ENCODE data around the gene TRAF3. TPM values are rescaled to one million over a fixed set of nuclear protein-coding genes. Genes with fewer than 3 reads are reported as not detected.

Gene TRAF3
- polyA plus RNA-seq, 1 of the 3 experiments (the other 2 are of a cell fraction) = 17.9 TPM

DNA sequence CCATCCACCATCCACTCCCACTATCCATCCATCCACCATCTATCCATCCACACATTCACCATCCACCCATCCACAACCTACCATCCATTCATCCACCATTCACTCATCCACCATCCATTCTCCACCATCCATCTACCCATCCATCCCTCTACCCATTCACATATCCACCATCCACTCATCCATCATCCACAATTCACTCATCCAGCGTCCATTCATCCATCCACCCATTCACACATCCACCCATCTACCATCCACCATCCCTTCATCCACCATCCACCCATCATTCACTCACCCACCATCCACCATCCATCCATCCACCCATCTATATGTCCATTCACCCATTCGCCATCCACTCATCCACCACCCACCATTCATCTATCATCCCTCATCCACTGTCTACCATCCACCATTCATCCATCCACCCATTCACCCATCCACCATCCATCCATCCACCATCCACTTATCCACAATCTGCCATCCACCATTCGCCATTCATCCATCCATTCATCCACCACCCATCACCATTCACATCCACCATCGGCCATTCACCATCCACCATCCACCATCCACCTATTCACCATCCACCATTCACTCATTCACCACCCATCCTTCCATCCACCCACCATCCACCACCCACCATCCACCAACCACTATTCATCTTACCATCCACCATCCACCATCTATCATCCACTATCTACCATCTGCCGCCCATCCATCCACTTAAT lies 143.2 kb downstream of the TRAF3 start (continued):
- TF ChIP-seq MEF2A (IDR thresholded peaks at IDR 0.05; ENCODE audit: borderline replicate concordance, low read depth) (no peak), RFX5 (IDR thresholded peaks at IDR 0.05; ENCODE audit: low read length) (no peak), RXRA (IDR thresholded peaks at IDR 0.05; ENCODE audit: borderline replicate concordance, low read depth) (no peak), GABPA (IDR thresholded peaks at IDR 0.05; ENCODE audit: low read depth) (no peak)

DNA sequence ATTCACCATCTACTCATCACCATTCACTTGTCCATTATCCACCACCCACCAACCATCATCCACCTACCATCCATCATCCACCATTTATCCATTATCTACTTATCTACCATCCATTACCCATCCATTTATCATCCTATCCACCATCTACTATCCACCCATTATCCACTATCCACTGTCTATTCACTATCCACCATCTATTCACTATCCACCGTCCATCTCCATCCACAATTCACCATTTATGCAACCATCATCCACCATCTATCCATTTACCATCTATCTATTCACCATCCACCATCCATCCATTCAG lies 143.7 kb downstream of the TRAF3 start:
- no peaks in the 10 kb centered on the region for H4K20me1 ChIP-seq (ENCODE audit: insufficient read depth)
- 93% methylated on average over 1 of the region's 1 CpG for WGBS (ENCODE audit: low lambda C conversion rate)

More for the DNA sequence above, 143.7 kb downstream of the TRAF3 start:
- H3K9me2 ChIP-seq = no peaks in the 10 kb centered on the region
- ChIA-PET CTCF (no interaction called here), POLR2A (no interaction called here)
- H3F3A ChIP-seq (replicated peaks; ENCODE audit: insufficient read depth) = no peaks in the 10 kb centered on the region
- TF ChIP-seq CHD2 (IDR thresholded peaks at IDR 0.05; ENCODE audit: low read length, partially characterized antibody) (no peak), EP300 (IDR thresholded peaks at IDR 0.05; ENCODE audit: borderline replicate concordance in 1 of 2, low read depth in 1 of 2, low read length in 1 of 2) (no peak), RFX5 (IDR thresholded peaks at IDR 0.05; ENCODE audit: low read length) (no peak), FOXJ3 (CRISPR knock-in tag; IDR thresholded peaks at IDR 0.05) (no peak), JUND (IDR thresholded peaks at IDR 0.05) (no peak), FOSL2 (IDR thresholded peaks at IDR 0.05; ENCODE audit: borderline replicate concordance, low read depth) (no peak), TEAD4 (IDR thresholded peaks at IDR 0.05; ENCODE audit: borderline replicate concordance, insufficient read depth) (no peak), RCOR1 (IDR thresholded peaks at IDR 0.05; ENCODE audit: low read length) (no peak)
- TF ChIP-seq, protein P1, sequence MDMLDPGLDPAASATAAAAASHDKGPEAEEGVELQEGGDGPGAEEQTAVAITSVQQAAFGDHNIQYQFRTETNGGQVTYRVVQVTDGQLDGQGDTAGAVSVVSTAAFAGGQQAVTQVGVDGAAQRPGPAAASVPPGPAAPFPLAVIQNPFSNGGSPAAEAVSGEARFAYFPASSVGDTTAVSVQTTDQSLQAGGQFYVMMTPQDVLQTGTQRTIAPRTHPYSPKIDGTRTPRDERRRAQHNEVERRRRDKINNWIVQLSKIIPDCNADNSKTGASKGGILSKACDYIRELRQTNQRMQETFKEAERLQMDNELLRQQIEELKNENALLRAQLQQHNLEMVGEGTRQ (IDR thresholded peaks at IDR 0.05; ENCODE audit: borderline replicate concordance, low read depth, low read length) = no peak
- TF ChIP-seq, protein P2, sequence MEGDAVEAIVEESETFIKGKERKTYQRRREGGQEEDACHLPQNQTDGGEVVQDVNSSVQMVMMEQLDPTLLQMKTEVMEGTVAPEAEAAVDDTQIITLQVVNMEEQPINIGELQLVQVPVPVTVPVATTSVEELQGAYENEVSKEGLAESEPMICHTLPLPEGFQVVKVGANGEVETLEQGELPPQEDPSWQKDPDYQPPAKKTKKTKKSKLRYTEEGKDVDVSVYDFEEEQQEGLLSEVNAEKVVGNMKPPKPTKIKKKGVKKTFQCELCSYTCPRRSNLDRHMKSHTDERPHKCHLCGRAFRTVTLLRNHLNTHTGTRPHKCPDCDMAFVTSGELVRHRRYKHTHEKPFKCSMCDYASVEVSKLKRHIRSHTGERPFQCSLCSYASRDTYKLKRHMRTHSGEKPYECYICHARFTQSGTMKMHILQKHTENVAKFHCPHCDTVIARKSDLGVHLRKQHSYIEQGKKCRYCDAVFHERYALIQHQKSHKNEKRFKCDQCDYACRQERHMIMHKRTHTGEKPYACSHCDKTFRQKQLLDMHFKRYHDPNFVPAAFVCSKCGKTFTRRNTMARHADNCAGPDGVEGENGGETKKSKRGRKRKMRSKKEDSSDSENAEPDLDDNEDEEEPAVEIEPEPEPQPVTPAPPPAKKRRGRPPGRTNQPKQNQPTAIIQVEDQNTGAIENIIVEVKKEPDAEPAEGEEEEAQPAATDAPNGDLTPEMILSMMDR (IDR thresholded peaks at IDR 0.05) = no peak
- TF ChIP-seq, protein P3, sequence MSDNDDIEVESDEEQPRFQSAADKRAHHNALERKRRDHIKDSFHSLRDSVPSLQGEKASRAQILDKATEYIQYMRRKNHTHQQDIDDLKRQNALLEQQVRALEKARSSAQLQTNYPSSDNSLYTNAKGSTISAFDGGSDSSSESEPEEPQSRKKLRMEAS (IDR thresholded peaks at IDR 0.05; ENCODE audit: low read depth) = no peak
- TF ChIP-seq, protein P4, sequence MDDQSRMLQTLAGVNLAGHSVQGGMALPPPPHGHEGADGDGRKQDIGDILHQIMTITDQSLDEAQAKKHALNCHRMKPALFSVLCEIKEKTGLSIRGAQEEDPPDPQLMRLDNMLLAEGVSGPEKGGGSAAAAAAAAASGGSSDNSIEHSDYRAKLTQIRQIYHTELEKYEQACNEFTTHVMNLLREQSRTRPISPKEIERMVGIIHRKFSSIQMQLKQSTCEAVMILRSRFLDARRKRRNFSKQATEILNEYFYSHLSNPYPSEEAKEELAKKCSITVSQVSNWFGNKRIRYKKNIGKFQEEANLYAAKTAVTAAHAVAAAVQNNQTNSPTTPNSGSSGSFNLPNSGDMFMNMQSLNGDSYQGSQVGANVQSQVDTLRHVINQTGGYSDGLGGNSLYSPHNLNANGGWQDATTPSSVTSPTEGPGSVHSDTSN (IDR thresholded peaks at IDR 0.05) = no peak
- H3K36me3 ChIP-seq (replicated peaks in 1 of 2; ENCODE audit: control insufficient read depth in 1 of 2, insufficient read depth in 2 of 2, low read length in 1 of 2) = no peaks in the 10 kb centered on the region
- no peaks in the 10 kb centered on the region for H3K4me1 ChIP-seq (ENCODE audit: control insufficient read depth in 1 of 2, insufficient read depth in 2 of 2, low read depth in 1 of 2, low read length in 1 of 2)
- H3K9ac ChIP-seq = no peak overlapping the region
- DNase-seq = no peak
- no peaks in the 10 kb centered on the region for H3K79me2 ChIP-seq (ENCODE audit: insufficient read depth)
- no peaks in the 10 kb centered on the region; the same call in 1 of the 2 replicates for H3K27me3 ChIP-seq (ENCODE audit: insufficient read depth)
- no peaks in the 10 kb centered on the region for H3K9me3 ChIP-seq
- H3K4me2 ChIP-seq = no peak overlapping the region
- no peak overlapping the region for H3K27ac ChIP-seq (ENCODE audit: low read depth in 2 of 2, low read length in 1 of 2)
- H3K4me3 ChIP-seq (ENCODE audit: low read depth in 2 of 2, low read length in 1 of 2) = no peak overlapping the region
- H2AFZ ChIP-seq (ENCODE audit: low read depth) = no peak overlapping the region

All from SK-N-SH (cell line).